ENCODE results near the gene ENKUR. TPM values are rescaled to one million over a fixed set of nuclear protein-coding genes. Genes with fewer than 3 reads are reported as not detected.
A peak's percentile ranks its signal among the peaks of the same experiment; 100 is the strongest.

ENKUR gene
- total RNA-seq, 1 experiment from 2014 or later, result not detected

- no peak for DNase-seq (ENCODE audit: low read depth)
These were observed 66.3 kb downstream of the ENKUR start for GRCh38 chr10:24949616-24950015.

GRCh38 chr10:24947304-24948097, 68.5 kb downstream of the ENKUR start:
- peak; percentile 59 for DNase-seq (ENCODE audit: low read depth)

- DNase-seq (ENCODE audit: low read depth), result peak; percentile 75
These were observed 71.3 kb downstream of the ENKUR start for GRCh38 chr10:24944512-24945255.

- no peak for DNase-seq (ENCODE audit: low read depth)
These were observed 77.4 kb downstream of the ENKUR start for GRCh38 chr10:24938525-24938924.

- no peak for DNase-seq (ENCODE audit: low read depth)
These were observed 77.9 kb downstream of the ENKUR start for GRCh38 chr10:24938076-24938475.

- no peak for DNase-seq (ENCODE audit: low read depth)
These were observed 80.3 kb downstream of the ENKUR start for GRCh38 chr10:24935504-24936292.

Other genes with a start within 250 kb of the ENKUR start
- 15.3 and 18.0 TPM in 2 replicates for gene PRTFDC1, start 63.6 kb downstream of the ENKUR start, total RNA-seq (2014; rRNA removed; shearing (Covaris generic))
- gene THNSL1, start 454 bp upstream of the ENKUR start, total RNA-seq (2014; rRNA removed; shearing (Covaris generic)), result 1.2 and 1.5 TPM in 2 replicates
- 0.02 TPM in 1 of 2 replicates, not detected in the other for gene GPR158, start 158.8 kb upstream of the ENKUR start, total RNA-seq (2014; rRNA removed; shearing (Covaris generic))